Naive thymus-derived CD8-positive, alpha-beta T cell (primary cell): Measurements from ENCODE around the gene CPPED1. TPM values are rescaled to one million over a fixed set of nuclear protein-coding genes. Genes with fewer than 3 reads are reported as not detected.
"Not testable (repeated sequence)": the region's sequence is repeated elsewhere in the genome, so short reads cannot be mapped to it uniquely, and the experiment has no call there.

ENCODE experiments used
- ATAC-seq, 2 donors: fragments of 150-1000 bp; cut with Tn5 transposase in 1 of 2; sonication (Bioruptor Pico), chemical (Tn5 transposase) in 1 of 2; 1 replicate in 1 of 2; 2 replicates in 1 of 2; pipeline ENCODE4 v1.10.0; 2021; ENCODE audit warnings: mild to moderate bottlenecking in 2 of 2, moderate library complexity in 2 of 2
- POLR2A ChIA-PET: fragments of 350-600 bp; sonication (Branson Sonifier 250); formaldehyde crosslinking; loops from one replicate; lab custom pipeline; 2021; ENCODE audit warnings: antibody characterized with exemption; lab: Charles Lee
- DNase-seq, 10 donors: peaks; one replicate each; pipeline versions ENCODE4 v3.0.0 to v3.0.0-alpha.2; 2020 to 2022
- H3K27ac Mint-ChIP-seq, 10 donors: one replicate each; pipeline ENCODE4 v1.8.0; 2020 to 2022; ENCODE audit warnings: mild to moderate bottlenecking in 10 of 10, mixed read lengths in 10 of 10, moderate library complexity in 4 of 10, inconsistent platforms in 1 of 10
- H3K27me3 Mint-ChIP-seq, 5 donors: one replicate each; pipeline ENCODE4 v1.8.0; 2021 to 2022; ENCODE audit warnings: mixed read lengths in 5 of 5
- H3K36me3 Mint-ChIP-seq, 3 donors: one replicate each; pipeline ENCODE4 v1.8.0; 2020 to 2022; ENCODE audit warnings: mixed read lengths in 3 of 3, mild to moderate bottlenecking in 2 of 3, inconsistent platforms in 1 of 3
- H3K4me1 Mint-ChIP-seq, 4 donors: one replicate each; pipeline ENCODE4 v1.8.0; 2021 to 2022; ENCODE audit warnings: mixed read lengths in 4 of 4
- H3K4me3 Mint-ChIP-seq, 10 donors: one replicate each; pipeline ENCODE4 v1.8.0; 2020 to 2022; ENCODE audit warnings: mild to moderate bottlenecking in 10 of 10, mixed read lengths in 10 of 10, moderate library complexity in 6 of 10, inconsistent platforms in 1 of 10
- H3K9me3 Mint-ChIP-seq, 9 donors: one replicate each; pipeline ENCODE4 v1.8.0; 2020 to 2022; ENCODE audit warnings: mixed read lengths in 9 of 9, mild to moderate bottlenecking in 3 of 9, inconsistent platforms in 1 of 9, moderate library complexity in 1 of 9
- polyA plus RNA-seq, 3 donors: library from polyadenylated mRNA; unstranded; fragments of 300-500 nt; fragmentation: Illumina TruSeq; gene quantifications; one replicate each; pipeline ENCODE4 v1.2.3, GENCODE V29; 2021
- total RNA-seq, 8 experiments: library from RNA in 2 of 8; stranded (reverse) in 2 of 8; gene quantifications; one replicate each; pipeline ENCODE4 v1.2.3 and lab custom pipeline; 2021 to 2026

Gene CPPED1
- total and polyA plus RNA-seq, 5 experiments from 2014 or later = 1.8 to 6.4 (median 3.3) TPM

DNA sequence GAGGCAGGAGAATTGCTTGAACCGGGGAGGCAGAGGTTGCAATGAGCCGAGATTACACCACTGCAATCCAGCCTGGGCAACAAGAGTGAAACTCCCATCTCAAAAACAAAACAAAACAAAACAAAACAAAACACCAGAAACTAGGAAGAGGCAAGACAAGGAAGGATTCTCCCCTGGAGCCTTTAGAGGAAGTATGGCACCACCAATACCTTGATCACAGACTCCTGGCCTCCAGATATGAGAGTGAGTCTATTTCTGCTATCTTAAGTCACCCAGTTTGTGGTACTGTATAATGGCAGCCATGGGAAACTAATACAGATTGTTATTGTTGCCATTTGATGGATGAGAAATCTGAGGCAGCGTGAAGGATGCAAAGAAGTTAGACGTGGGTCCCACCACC is 14.6 kb upstream of the CPPED1 start:
- Mint-ChIP-seq H3K27ac (peak overlapping the region in 1 of 10 donors; percentile 3), H3K9me3 (no peaks in the 10 kb centered on the region), H3K4me3 (no peak overlapping the region), H3K27me3 (peaks cover 0 to 4% (median 1%) of the 10 kb centered on the region in 5 donors), H3K4me1 (peaks cover 0 to 5% (median 3%) of the 10 kb centered on the region in 4 donors), H3K36me3 (peaks cover 0 to 3% (median 0%) of the 10 kb centered on the region in 3 donors)
- POLR2A ChIA-PET = no interaction called here
- DNase-seq (no peak), ATAC-seq (no peak)

DNA sequence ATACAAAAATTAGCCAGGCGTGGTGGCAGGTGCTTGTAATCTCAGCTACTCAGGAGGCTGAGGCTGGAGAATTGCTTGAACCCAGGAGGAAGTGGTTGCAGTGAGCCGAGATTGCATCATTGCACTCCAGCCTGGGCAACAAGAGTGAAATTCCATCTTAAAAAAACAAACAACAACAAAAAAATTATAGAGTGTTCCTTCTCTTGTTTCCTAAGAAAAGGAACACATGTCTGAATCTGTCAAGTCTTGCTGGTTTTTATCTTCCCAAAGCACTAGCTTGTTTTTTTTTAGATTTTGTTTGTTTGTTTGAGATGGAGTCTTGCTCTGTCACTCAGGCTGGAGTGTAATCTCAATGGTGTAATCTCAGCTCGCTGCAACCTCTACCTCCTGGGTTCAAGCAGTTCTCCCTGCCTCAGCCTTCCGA is 13.1 kb upstream of the CPPED1 start:
- not testable (repeated sequence) for H3K4me3 Mint-ChIP-seq, DNase-seq, H3K27ac Mint-ChIP-seq, H3K4me1 Mint-ChIP-seq, H3K36me3 Mint-ChIP-seq, H3K27me3 Mint-ChIP-seq, ATAC-seq, H3K9me3 Mint-ChIP-seq
- POLR2A ChIA-PET = interaction anchor here (0.6 to 1.1 kb wide), 3 partner anchors 13 to 48 kb away, joined by 3 read pairs; partner anchors contain the start of gene CPPED1

DNA sequence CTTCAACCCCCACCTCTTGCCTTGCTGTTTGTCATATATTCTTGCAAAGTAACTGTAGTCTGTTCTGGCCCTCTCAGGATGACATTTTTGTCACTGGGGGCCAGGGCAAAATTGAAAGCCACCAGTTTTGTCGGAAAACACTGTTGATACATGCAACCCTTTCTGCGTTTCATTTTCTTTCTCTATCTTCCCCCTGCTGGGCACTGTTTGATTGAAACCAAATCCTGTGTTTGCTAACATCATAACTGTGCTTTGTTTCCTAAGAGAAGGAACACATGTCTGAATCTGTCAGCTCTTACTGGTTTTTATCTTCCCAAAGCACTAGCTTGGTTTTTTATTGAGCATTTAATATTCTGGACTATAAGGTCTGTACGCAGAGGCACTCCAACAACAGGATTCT is 11.7 kb upstream of the CPPED1 start:
- peaks cover 0 to 7% (median 0%) of the 10 kb centered on the region in 9 donors for H3K9me3 Mint-ChIP-seq
- H3K27ac Mint-ChIP-seq = no peak overlapping the region
- H3K27me3 Mint-ChIP-seq = peaks cover 0 to 5% (median 1%) of the 10 kb centered on the region in 5 donors
- peaks cover 2 to 5% (median 3%) of the 10 kb centered on the region in 4 donors for H3K4me1 Mint-ChIP-seq
- no peak for ATAC-seq
- no peak overlapping the region for H3K4me3 Mint-ChIP-seq
- no peak for DNase-seq
- H3K36me3 Mint-ChIP-seq = peaks cover 0 to 4% (median 0%) of the 10 kb centered on the region in 3 donors
- POLR2A ChIA-PET = no interaction called here

DNA sequence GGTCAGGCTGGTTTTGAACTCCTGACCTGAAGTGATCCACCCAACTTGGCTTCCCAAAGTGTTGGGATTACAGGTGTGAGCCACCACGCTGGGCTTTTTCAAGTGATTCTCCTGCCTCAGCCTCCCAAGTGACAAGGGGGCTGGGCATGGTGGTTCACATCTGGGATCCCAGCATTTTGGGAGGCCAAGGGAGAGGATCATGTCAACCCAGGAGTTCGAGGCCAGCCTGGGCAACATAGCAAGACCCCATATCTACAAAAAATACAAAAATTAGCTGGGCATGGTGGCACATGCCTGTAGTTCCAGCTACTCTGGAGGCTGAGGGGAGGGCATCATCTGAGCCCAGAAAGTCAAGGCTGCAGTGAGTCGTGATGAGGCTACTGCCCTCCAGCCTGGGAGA is 10.0 kb upstream of the CPPED1 start:
- peaks cover 0 to 12% (median 0%) of the 10 kb centered on the region in 9 donors for H3K9me3 Mint-ChIP-seq
- H3K4me1 Mint-ChIP-seq, H3K4me3 Mint-ChIP-seq, H3K27me3 Mint-ChIP-seq, H3K27ac Mint-ChIP-seq, POLR2A ChIA-PET, H3K36me3 Mint-ChIP-seq, DNase-seq, ATAC-seq: not testable (repeated sequence)

DNA sequence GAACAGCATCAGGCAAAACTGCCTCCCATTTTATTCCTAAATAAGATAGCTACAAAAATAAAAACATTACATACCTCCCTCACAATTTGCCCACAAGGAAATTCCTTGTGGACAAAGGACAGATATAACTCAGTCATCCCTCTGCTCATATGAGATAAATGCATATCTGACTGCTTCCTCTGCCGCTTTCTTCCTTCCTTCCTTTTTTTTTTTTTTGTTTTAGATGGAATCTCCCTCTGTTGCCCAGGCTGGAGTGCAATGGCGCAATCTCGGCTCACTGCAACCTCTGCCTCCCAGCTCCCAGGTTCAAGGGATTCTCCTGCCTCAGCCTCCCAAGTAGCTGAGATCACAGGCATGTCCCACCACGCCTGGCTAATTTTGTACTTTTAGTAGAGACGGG is 9.6 kb upstream of the CPPED1 start:
- peaks cover 0 to 12% (median 0%) of the 10 kb centered on the region in 9 donors for H3K9me3 Mint-ChIP-seq
- H3K4me1 Mint-ChIP-seq, H3K27ac Mint-ChIP-seq, POLR2A ChIA-PET, H3K27me3 Mint-ChIP-seq, DNase-seq, ATAC-seq, H3K4me3 Mint-ChIP-seq, H3K36me3 Mint-ChIP-seq: not testable (repeated sequence)

DNA sequence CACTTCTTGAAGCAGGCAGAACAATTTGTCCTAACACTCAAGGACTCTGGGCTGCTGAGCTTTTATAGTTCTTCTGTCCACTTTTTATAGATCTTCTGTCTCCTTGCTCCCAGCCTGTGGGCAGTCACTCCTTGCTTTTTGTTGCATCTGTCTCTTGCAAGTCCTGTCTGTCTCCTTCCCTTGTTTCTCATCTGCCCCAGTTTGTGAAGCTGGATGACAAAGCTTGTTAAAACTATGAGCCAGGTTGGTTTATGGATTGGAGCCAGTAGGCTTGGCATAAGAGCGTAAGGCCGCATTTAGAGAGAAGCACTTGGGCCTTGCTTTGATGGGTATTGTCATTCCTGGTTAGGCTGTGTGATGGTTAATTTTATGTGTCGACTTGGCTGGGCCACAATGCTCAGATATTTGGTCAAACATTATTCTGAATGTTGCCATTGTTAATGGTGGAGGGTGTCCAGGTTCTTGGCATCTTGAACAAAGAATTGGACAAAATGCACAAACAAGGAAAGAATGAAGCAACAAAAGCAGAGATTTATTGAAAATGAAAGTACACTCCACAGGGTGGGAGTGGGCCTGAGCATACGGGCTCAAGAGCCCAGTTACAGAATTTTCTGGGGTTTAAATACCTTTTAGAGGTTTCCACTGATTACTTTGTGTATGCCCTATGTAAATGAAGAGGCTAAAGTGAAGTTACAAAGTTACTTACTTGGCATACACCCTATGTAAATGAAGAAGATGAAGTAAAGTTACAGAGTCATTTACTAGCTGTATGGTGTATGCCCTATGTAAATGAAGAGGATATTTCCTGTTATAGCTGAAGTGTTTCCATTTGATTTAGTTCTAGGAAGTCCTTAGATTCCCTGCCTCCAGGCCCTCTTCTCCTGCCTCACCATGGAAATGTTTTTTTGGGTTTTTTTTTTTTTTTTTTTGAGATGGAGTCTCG is 8.0 kb upstream of the CPPED1 start:
- ATAC-seq = no peak
- peaks cover 0 to 12% (median 0%) of the 10 kb centered on the region in 9 donors for H3K9me3 Mint-ChIP-seq
- no peak for DNase-seq
- no peak overlapping the region for H3K27ac Mint-ChIP-seq
- peaks cover 0 to 3% (median 0%) of the 10 kb centered on the region in 4 donors for H3K4me1 Mint-ChIP-seq
- no peak overlapping the region for H3K4me3 Mint-ChIP-seq
- peaks cover 0 to 5% (median under 1%) of the 10 kb centered on the region in 3 donors for H3K36me3 Mint-ChIP-seq
- H3K27me3 Mint-ChIP-seq = peaks cover 0 to 11% (median 5%) of the 10 kb centered on the region in 5 donors
- POLR2A ChIA-PET = no interaction called here

DNA sequence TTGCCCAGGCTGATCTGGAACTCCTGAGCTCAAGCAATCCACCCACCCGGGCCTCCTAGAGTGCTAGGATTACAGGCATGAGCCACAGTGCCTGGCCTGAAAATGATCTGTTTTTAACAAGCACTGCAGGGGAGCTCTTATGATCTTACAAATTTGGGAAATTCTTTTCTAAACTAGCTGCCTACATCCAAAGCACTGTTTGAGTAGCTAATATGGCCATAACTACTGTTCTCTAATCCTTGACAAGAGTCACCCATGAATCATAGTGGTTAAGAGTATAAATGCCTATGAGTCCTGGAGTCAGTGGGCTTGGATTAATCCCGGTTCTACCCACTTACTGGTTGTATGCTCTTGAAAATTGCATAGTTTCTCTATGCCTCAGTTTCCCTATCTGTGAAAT is 1.4 kb upstream of the CPPED1 start:
- H3K27me3 Mint-ChIP-seq = peaks cover 0 to 9% (median 2%) of the 10 kb centered on the region in 5 donors
- peaks cover 0 to 2% (median under 1%) of the 10 kb centered on the region in 9 donors for H3K9me3 Mint-ChIP-seq
- no peak overlapping the region for H3K27ac Mint-ChIP-seq
- ATAC-seq (no peak), DNase-seq (no peak)
- POLR2A ChIA-PET = no interaction called here
- peaks cover 14 to 34% (median 19%) of the 10 kb centered on the region in 4 donors for H3K4me1 Mint-ChIP-seq
- H3K36me3 Mint-ChIP-seq = peaks cover 0 to 4% (median 3%) of the 10 kb centered on the region in 3 donors
- peak overlapping the region in 7 of 10 donors; percentile 15 to 85 (median 59) for H3K4me3 Mint-ChIP-seq

DNA sequence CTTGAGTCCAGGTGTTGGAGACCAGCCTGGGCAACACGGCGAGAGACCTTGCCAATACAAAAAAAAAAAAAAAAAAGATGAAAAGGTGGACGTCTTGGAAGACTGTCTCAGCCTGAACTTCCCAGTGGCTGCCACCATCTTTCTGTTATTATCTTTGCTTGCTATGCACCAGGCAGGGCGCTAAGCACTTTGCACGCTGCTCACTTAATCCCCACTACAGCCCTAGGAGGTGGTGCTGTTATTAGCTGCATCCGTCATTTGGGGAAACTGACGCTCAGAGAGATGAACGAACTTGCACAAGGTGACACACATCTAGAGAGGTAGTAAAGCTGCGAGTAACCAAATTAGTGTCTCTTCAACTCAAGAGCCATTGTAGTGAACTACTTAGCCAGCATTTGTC is 708 bp upstream of the CPPED1 start:
- H3K36me3 Mint-ChIP-seq = peaks cover 0 to 4% (median 3%) of the 10 kb centered on the region in 3 donors
- H3K4me1 Mint-ChIP-seq = peaks cover 14 to 38% (median 19%) of the 10 kb centered on the region in 4 donors
- peaks cover 0 to 9% (median 1%) of the 10 kb centered on the region in 5 donors for H3K27me3 Mint-ChIP-seq
- POLR2A ChIA-PET = interaction anchor here (0.9 kb wide), 1 partner anchor 13 kb away, joined by 3 read pairs; no protein-coding TSS in a partner anchor
- peaks cover 0 to 2% (median 0%) of the 10 kb centered on the region in 9 donors for H3K9me3 Mint-ChIP-seq
- DNase-seq (no peak), ATAC-seq (no peak)
- H3K4me3 Mint-ChIP-seq = peak overlapping the region; percentile 15 to 93 (median 76)
- H3K27ac Mint-ChIP-seq = peak overlapping the region in 7 of 10 donors; percentile 5 to 96 (median 65)

DNA sequence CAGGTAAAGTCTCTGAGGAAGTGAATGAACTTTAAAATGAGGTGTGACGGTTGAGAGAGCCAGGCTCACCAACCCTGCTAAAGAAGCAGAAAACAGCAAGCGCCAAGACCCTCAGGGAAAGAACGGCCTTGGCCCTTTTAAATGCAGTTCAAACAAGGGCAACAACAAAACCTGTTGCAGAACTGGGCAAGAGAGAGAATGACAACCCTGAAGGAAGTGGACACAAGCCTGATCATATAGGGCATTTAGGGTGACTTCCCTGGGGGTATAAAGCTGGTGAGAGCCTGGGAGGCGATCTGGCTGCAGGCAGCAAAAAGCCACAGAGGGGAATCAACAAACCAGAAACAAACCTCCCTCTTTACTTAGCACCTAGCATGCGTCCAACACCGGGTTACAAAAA is 1.0 kb downstream of the CPPED1 start:
- peaks cover 0 to 2% (median 0%) of the 10 kb centered on the region in 5 donors for H3K27me3 Mint-ChIP-seq
- H3K27ac Mint-ChIP-seq = peak overlapping the region in 9 of 10 donors; percentile 82 to 96 (median 95)
- H3K36me3 Mint-ChIP-seq = peaks cover 0 to 4% (median 3%) of the 10 kb centered on the region in 3 donors
- ATAC-seq (no peak), DNase-seq (no peak)
- POLR2A ChIA-PET = interaction anchor here (0.8 kb wide), 1 partner anchor 1117 kb away, joined by 3 read pairs; the partner anchor contains the start of gene ERCC4
- H3K4me1 Mint-ChIP-seq = peaks cover 14 to 38% (median 19%) of the 10 kb centered on the region in 4 donors
- H3K4me3 Mint-ChIP-seq = peak overlapping the region; percentile 80 to 93 (median 90)
- peaks cover 0 to 2% (median 0%) of the 10 kb centered on the region in 9 donors for H3K9me3 Mint-ChIP-seq

DNA sequence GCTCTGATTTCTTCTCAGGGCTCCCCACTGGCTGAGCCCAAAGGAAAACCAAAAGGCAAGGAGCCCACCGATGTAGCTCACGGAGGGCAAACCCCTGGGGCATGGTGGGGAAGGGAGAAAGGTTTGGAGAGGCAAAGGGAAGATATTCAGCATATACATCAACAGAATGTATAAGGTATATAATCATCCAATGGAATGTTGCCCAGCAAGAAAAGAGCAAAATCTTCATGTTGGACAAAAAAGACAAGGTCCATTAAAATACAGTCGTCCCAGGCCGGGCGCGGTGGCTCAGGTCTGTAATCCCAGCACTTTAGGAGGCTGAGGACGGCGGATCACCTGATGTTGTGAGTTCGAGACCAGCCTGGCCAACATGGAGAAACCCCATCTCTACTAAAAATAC is 1.6 kb downstream of the CPPED1 start:
- POLR2A ChIA-PET = no interaction called here
- no peak for ATAC-seq

DNA sequence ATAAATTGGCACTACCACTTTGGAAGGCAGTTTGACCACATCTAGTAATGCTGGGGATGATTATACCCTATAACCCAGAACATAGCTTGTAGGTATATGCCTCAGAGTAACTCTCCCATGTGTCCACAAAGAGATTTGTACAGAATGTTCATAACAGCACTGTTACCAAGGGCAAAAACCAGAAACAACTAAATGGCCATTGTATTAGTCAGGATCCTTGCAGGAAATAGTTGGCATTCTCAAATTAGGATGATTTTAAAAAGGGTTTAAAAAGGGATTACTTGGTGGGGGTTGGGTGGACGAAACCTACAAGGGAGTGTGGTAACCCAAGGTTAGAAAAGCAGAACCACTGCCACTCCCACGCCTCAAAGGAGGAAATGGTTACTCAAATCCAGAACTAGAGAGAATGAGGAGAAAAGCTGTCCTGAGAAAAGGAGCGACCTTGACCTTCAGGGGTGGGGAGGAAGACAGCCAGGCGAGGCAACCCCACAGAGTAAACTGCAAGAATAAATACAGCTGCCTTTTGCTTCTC is 2.1 kb downstream of the CPPED1 start:
- Mint-ChIP-seq H3K27ac (peak overlapping the region in 5 of 10 donors; percentile 3 to 66 (median 43)), H3K4me1 (peaks cover 14 to 38% (median 19%) of the 10 kb centered on the region in 4 donors), H3K36me3 (peaks cover 2 to 5% (median 4%) of the 10 kb centered on the region in 3 donors), H3K9me3 (peaks cover 0 to 2% (median 0%) of the 10 kb centered on the region in 9 donors), H3K4me3 (peak overlapping the region in 9 of 10 donors; percentile 22 to 86 (median 46)), H3K27me3 (peaks cover 0 to 2% (median 0%) of the 10 kb centered on the region in 5 donors)
- POLR2A ChIA-PET = no interaction called here
- ATAC-seq = no peak
- no peak for DNase-seq

More for the DNA sequence above, 1.6 kb downstream of the CPPED1 start:
- Mint-ChIP-seq H3K36me3 (peaks cover 2 to 5% (median 4%) of the 10 kb centered on the region in 3 donors), H3K4me1 (peaks cover 14 to 38% (median 19%) of the 10 kb centered on the region in 4 donors), H3K4me3 (peak overlapping the region in 9 of 10 donors; percentile 34 to 93 (median 80)), H3K9me3 (peaks cover 0 to 2% (median 0%) of the 10 kb centered on the region in 9 donors), H3K27me3 (peaks cover 0 to 2% (median 0%) of the 10 kb centered on the region in 5 donors), H3K27ac (peak overlapping the region in 3 of 10 donors; percentile 43 to 96 (median 49))
- DNase-seq = no peak

DNA sequence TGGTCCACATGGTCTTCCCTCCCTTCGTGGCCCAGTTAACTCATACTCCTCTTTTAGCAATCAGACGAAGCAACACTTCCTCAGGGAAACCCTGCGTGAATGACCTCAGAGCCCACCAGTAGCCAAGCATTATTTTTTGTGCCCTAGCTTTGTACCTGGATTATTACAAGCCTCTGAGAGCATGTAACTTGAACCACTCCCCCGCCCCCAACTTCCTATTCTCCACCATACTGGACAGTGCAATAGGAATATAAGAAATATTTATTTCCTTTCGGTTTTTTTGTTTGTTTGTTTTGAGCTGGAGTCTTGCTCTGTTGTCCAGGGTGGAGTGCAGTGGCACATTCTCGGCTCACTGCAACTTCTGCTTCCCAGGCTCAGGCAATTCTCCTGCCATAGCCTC is 2.9 kb downstream of the CPPED1 start:
- peaks cover 2 to 4% (median 3%) of the 10 kb centered on the region in 3 donors for H3K36me3 Mint-ChIP-seq
- POLR2A ChIA-PET = no interaction called here
- H3K4me3 Mint-ChIP-seq = peak overlapping the region in 1 of 10 donors; percentile 71
- peaks cover 0 to 2% (median 0%) of the 10 kb centered on the region in 5 donors for H3K27me3 Mint-ChIP-seq
- no peak for DNase-seq
- peaks cover 14 to 38% (median 19%) of the 10 kb centered on the region in 4 donors for H3K4me1 Mint-ChIP-seq
- peak overlapping the region in 1 of 10 donors; percentile 49 for H3K27ac Mint-ChIP-seq
- no peak for ATAC-seq
- H3K9me3 Mint-ChIP-seq = peaks cover 0 to 2% (median 0%) of the 10 kb centered on the region in 9 donors
